OCI-LY3 (cell line): Measurements from ENCODE around the gene BBS1.
"Not testable (repeated sequence)": the region's sequence is repeated elsewhere in the genome, so short reads cannot be mapped to it uniquely, and the experiment has no call there.

Experiments
- H2AFZ ChIP-seq: fragments of 200-600, 300-600 bp; shearing (Covaris generic); 2 replicates; pipeline ENCODE4 v1.6.0; 2014; ENCODE audit warnings: antibody characterized with exemption, low read depth, low read length
- H3K27ac ChIP-seq: fragments of 200-600, 300-600 bp; sonication (generic); 2 replicates; pipeline ENCODE4 v1.5.1; 2014; ENCODE audit warnings: mild to moderate bottlenecking, low read length, moderate library complexity, mixed read lengths
- H3K27me3 ChIP-seq: fragments of 200-600, 300-600 bp; sonication (generic); 2 replicates; pipeline ENCODE4 v1.6.1; 2014; ENCODE audit warnings: low read depth, low read length, mixed read lengths
- H3K36me3 ChIP-seq: fragments of 200-600, 300-600 bp; sonication (generic); replicated peaks from 2 replicates; pipeline ENCODE3; 2014; ENCODE audit warnings: low read depth, low read length, mixed read lengths
- H3K4me1 ChIP-seq: fragments of 300-600, 200-600 bp; sonication (generic); 2 replicates; pipeline ENCODE4 v1.6.1; 2014; ENCODE audit warnings: low read length, mixed read lengths
- H3K4me2 ChIP-seq: fragments of 200-600, 300-600 bp; sonication (generic); 2 replicates; pipeline ENCODE4 v1.6.1; 2014; ENCODE audit warnings: low read length, mixed read lengths
- H3K4me3 ChIP-seq: fragments of 300-600, 200-600 bp; sonication (generic); 2 replicates; pipeline ENCODE4 v1.5.1; 2014; ENCODE audit warnings: antibody characterized with exemption, mild to moderate bottlenecking, low read length, moderate library complexity
- H3K79me2 ChIP-seq: fragments of 300-600, 200-600 bp; shearing (Covaris generic); 2 replicates; pipeline ENCODE4 v1.6.1; 2014; ENCODE audit warnings: mild to moderate bottlenecking, low read length, mixed read lengths
- H3K9ac ChIP-seq: fragments of 300-600, 200-600 bp; shearing (Covaris generic); 2 replicates; pipeline ENCODE4 v1.6.0; 2014; ENCODE audit warnings: mild to moderate bottlenecking, low read length, moderate library complexity
- H3K9me3 ChIP-seq: fragments of 200-600, 300-600 bp; shearing (Covaris generic); 2 replicates; pipeline ENCODE4 v1.6.1; 2014; ENCODE audit warnings: low read length, mixed read lengths; ENCODE audit not compliant: insufficient read depth
- H4K20me1 ChIP-seq: fragments of 200-600, 300-600 bp; sonication (generic); 2 replicates; pipeline ENCODE4 v1.6.1; 2016; ENCODE audit warnings: low read length, mixed read lengths; ENCODE audit not compliant: insufficient read depth
- CTCF ChIP-seq: fragments of 200-600, 300-600 bp; sonication (generic); IDR thresholded peaks from 2 replicates; pipeline ENCODE4 v1.5.1; 2014; ENCODE audit warnings: antibody characterized with exemption, low read length, low read depth
- EZH2phosphoT487 ChIP-seq: fragments of 200-600 bp; shearing (Covaris generic); IDR thresholded peaks from 2 replicates; pipeline ENCODE4 v1.6.1; 2018; ENCODE audit warnings: antibody characterized with exemption, mixed run types, low read depth

Gene BBS1

GRCh38 chr11:66542362-66542761 is 31.9 kb downstream of the BBS1 start:
- Histone ChIP-seq H2AFZ (no peak overlapping the region), H3K9ac (no peak overlapping the region), H3K4me3 (no peak overlapping the region), H3K4me1 (peaks cover 20% of the 10 kb centered on the region), H3K27ac (no peak overlapping the region), H3K79me2 (no peaks in the 10 kb centered on the region; the same call in 1 of the 2 replicates), H3K27me3 (no peaks in the 10 kb centered on the region), H3K9me3 (no peaks in the 10 kb centered on the region), H3K36me3 (peaks cover 13% of the 10 kb centered on the region), H3K4me2 (no peak overlapping the region), H4K20me1 (no peaks in the 10 kb centered on the region)
- no peak for TF ChIP-seq EZH2phosphoT487
- no peak for TF ChIP-seq CTCF

GRCh38 chr11:66543263-66544107 is 33.0 kb downstream of the BBS1 start:
- Histone ChIP-seq H4K20me1 (no peaks in the 10 kb centered on the region), H3K9ac (peak overlapping the region; percentile 84), H3K9me3 (no peaks in the 10 kb centered on the region), H3K27me3 (0 out of 2 replicates have a peak, but pooled peaks cover 2% of the 10 kb centered on the region), H3K79me2 (no peaks in the 10 kb centered on the region; the same call in 1 of the 2 replicates), H3K4me2 (peak overlapping the region; percentile 96), H2AFZ (no peak overlapping the region), H3K4me3 (peak overlapping the region; percentile 82), H3K36me3 (peaks cover 13% of the 10 kb centered on the region), H3K27ac (peak overlapping the region; percentile 25), H3K4me1 (peaks cover 22% of the 10 kb centered on the region)
- TF ChIP-seq EZH2phosphoT487: no peak
- TF ChIP-seq CTCF: peak; percentile 80

GRCh38 chr11:66544952-66545351 is 34.5 kb downstream of the BBS1 start:
- not testable (repeated sequence) for H4K20me1 ChIP-seq, H3K9me3 ChIP-seq, H3K36me3 ChIP-seq, H3K27me3 ChIP-seq, H3K79me2 ChIP-seq, H2AFZ ChIP-seq
- H3K9ac ChIP-seq: peak overlapping the region; percentile 84
- H3K4me1 ChIP-seq: peaks cover 22% of the 10 kb centered on the region
- peak overlapping the region; percentile 82 for H3K4me3 ChIP-seq
- H3K27ac ChIP-seq: peak overlapping the region; percentile 61; the same call in 1 of the 2 replicates
- peak overlapping the region; percentile 96 for H3K4me2 ChIP-seq

- H4K20me1 ChIP-seq: no peaks in the 10 kb centered on the region
- H3K4me1 ChIP-seq: peaks cover 22% of the 10 kb centered on the region
- H3K9ac ChIP-seq: peak within 1 kb of the TSS; percentile 84
- H3K4me3 ChIP-seq: peak within 1 kb of the TSS; percentile 82
- peak within 1 kb of the TSS; percentile 96 for H3K4me2 ChIP-seq
- 0 out of 2 replicates have a peak, but pooled peaks cover 4% of the 10 kb centered on the region for H3K27me3 ChIP-seq
- H3K36me3 ChIP-seq: peaks cover 9% of the 10 kb centered on the region
- no peaks in the 10 kb centered on the region for H3K9me3 ChIP-seq
- TF ChIP-seq CTCF (no peak), EZH2phosphoT487 (no peak)
- peak within 1 kb of the TSS; percentile 89 for H2AFZ ChIP-seq
- H3K27ac ChIP-seq: peak within 1 kb of the TSS; percentile 61
- H3K79me2 ChIP-seq: no peaks in the 10 kb centered on the region; the same call in 1 of the 2 replicates
Observed at GRCh38 chr11:66545701-66546367, 35.4 kb downstream of the BBS1 start, which contains the start of gene ZDHHC24. ZDHHC24 (minus strand) TSS chr11:66546048; CDS start chr11:66546003, 45 bp downstream.
